Lower leg skin (tissue), 3 donors: ENCODE measurements around the gene PABPN1L.

Source experiments
- POLR2A ChIP-seq, 2 donors: fragments of 450-650 bp; IDR thresholded peaks; one replicate each; pipeline ENCODE4 v1.6.1; 2016 to 2017; ENCODE audit warnings: antibody characterized with exemption in 2 of 2, mild to moderate bottlenecking in 1 of 2, moderate library complexity in 1 of 2
- TF ChIP-seq, protein P1 (sequence below), 3 donors: fragments of 450-650 bp; IDR thresholded peaks; one replicate each; pipeline ENCODE4 v1.5.1; 2016; ENCODE audit warnings: antibody characterized with exemption in 3 of 3, mild to moderate bottlenecking in 3 of 3, moderate library complexity in 2 of 3

DNA sequence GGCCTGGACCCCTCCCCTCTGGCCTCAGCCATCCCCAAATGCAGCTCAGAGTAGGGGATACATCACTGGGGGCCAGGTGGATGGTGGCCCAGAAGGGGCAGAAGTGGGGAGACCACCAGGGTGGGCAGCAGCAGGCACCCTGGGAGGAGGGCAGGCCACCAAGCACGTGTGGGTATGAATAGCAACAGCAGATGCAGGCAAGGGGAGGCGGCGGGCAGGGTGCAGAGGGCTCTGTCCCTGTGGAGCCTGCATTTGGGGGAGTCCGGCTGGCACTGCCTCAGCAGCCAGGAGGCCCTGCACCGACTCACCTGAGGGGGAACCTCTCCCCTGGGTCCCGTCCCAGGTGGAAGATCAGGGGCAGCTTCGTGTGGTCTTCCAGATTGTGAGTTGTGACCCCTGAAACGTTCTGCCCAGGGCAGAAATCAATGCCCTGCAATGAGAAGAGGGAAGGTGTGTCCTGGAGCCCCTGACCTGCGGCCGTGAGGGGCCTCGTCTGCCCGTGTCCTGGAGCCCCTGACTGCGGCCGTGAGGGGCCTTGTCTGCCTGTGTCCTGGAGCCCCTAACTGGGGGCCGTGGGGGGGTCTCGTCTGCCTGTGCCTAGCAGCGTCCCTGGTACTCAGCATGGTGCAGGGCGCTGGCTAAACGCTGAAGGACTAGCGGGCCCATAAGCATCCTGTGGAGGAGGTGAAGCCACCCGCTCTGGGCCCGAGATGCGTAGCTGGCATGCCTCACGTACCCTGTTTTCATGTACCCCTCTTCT lies 44.0 kb downstream of the PABPN1L start:
- TF ChIP-seq, protein P1, sequence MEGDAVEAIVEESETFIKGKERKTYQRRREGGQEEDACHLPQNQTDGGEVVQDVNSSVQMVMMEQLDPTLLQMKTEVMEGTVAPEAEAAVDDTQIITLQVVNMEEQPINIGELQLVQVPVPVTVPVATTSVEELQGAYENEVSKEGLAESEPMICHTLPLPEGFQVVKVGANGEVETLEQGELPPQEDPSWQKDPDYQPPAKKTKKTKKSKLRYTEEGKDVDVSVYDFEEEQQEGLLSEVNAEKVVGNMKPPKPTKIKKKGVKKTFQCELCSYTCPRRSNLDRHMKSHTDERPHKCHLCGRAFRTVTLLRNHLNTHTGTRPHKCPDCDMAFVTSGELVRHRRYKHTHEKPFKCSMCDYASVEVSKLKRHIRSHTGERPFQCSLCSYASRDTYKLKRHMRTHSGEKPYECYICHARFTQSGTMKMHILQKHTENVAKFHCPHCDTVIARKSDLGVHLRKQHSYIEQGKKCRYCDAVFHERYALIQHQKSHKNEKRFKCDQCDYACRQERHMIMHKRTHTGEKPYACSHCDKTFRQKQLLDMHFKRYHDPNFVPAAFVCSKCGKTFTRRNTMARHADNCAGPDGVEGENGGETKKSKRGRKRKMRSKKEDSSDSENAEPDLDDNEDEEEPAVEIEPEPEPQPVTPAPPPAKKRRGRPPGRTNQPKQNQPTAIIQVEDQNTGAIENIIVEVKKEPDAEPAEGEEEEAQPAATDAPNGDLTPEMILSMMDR (IDR thresholded peaks at IDR 0.05) = no peak
- TF ChIP-seq POLR2A (IDR thresholded peaks at IDR 0.05) = no peak
